NCI-H82 treated with DMSO at 0.1 percent for 48 hours (cell line): ENCODE data around the gene ATP5MG.
"Not testable (repeated sequence)": the region's sequence is repeated elsewhere in the genome, so short reads cannot be mapped to it uniquely, and the experiment has no call there.

ENCODE experiments used
- DNase-seq: peaks from one replicate; lab custom pipeline; 2025; ENCODE audit not compliant: unreplicated experiment; lab: John Stamatoyannopoulos, UW

Gene ATP5MG

DNA sequence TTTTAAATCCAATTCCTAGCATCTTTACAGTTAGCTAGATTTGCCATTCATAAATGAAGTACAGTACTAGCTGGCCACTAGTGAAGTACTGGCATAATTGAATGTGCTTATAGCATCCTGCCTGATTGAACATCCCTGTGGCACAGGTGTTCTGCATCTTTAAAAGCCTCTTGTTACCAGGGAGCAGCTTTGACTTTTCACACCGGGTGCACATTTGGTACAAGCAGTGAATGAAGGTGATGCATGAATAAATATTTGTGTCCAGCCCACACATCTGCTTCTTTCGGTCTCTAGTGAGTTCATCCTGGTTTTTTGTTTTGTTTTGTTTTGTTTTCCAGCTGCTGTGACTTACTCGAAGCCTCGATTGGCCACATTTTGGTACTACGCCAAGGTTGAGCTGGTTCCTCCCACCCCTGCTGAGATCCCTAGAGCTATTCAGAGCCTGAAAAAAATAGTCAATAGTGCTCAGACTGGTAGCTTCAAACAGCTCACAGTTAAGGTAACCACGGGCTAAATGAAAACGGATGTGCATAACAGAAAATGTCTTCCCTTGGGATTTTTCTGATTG, 5.3 kb downstream of the ATP5MG start:
- DNase-seq, result no peak

DNA sequence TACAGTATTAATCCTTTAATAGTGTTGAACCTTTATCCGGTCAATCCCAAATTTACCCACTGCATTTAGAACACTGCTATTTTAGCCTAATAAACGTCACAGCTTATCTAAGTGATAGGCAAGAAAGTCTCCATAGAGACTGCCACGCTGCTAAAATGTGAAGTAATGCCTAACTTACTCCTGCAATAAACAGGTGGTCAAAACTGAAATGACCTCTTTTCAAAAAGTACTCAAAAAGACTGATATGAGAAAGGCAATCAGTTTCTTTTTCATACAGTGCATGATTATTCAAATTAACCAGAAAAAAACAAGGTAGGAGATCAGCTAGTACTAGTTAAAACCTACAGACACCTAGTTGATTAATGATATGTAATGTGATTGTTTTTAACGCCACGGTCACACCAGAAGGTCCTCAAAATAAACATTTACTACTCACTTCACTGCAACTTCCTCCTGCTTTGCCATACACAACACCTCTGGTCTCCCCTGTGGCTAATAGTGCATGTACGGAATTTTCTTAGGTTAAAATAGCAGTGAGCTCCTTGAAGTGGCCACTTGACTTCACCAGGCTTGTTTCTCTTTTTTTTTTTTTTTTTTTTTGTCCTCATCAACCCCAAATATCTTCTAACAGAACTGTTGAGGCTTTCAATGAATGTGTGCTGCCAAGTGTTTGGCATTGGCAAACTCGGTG, 8.8 kb downstream of the ATP5MG start:
- DNase-seq, result no peak

DNA sequence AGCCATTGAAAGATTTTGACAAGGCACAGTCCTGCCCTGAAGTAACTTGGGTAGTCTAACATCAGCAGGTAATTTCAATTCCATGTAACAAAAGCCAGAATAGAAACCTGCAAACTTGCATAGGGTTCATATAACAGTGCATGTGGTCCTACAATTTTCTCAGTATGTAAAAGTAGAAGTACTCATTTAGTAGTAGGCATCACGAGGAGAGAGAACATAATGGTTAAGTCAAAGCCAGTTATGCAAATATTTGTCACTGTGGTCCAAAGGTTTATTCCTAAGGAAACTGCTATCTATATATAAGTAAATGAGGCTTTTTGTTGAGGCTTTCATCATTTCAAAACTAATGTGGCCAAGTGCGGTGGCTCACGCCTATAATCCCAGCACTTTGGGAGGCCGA, 10.1 kb downstream of the ATP5MG start:
- DNase-seq, result no peak

DNA sequence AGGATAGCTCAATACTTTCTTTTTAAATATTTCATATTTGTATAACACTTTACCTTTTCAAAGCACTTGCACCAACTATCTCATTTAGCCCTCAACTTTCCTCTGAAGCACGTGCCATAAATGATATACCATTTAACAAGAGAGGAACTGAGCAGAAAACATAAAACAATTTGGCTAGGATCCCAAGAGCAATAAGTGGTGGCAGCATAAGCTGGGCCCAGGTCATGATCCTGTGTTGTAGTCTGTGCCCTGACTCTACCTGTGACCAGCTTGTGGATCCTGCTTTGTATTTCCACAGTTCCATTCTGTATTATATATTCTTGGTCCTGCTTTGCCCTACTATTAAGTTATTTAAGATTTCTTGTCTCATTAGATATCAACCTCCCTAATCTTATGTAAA, 11.5 kb downstream of the ATP5MG start:
- DNase-seq, result no peak

DNA sequence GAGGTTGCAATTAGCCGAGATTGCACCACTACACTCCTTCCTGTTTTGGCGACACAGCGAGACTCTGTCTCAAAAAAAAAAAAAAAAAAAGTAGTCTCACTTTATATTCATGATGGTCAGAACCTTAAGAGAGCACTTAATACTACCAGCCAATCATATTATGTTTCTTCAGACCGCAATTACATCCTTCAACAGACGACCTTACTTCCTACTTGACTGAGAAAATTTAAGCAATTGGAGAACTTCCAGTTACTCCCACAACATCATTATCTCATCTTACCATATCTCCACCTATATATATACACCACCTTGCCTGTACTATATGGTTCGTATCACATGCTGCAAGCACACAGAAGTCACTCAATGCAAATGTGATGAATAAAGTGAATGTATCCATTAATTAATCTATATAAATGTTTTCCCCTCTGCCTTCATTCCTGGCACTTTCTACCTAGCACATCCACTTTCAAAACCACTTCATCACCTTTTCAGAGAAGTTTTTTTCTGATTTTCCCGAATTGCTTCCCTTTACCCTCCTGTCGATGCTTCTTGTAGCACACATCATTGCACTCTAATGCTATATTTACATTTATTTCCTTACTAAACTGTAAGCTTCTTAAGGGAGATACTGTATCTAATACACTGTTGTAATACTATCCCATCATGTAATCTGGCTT, 13.8 kb downstream of the ATP5MG start:
- DNase-seq, result no peak

DNA sequence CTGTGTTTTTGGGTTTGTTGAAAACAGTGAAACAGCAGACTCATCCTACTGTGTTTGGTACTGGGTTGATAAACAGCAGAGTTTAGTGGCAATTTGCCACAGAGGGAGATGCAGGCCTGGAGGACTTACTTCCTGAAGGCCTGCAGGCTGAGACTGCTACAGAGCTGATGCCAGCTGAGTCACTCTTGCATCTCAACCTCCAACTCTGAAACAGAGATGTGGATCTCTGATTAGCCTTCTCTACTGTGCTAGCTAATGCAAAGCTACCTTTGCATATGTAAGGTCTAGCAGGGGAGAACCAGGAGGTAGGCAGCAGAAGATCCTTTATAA, 14.3 kb downstream of the ATP5MG start:
- DNase-seq, result no peak

DNA sequence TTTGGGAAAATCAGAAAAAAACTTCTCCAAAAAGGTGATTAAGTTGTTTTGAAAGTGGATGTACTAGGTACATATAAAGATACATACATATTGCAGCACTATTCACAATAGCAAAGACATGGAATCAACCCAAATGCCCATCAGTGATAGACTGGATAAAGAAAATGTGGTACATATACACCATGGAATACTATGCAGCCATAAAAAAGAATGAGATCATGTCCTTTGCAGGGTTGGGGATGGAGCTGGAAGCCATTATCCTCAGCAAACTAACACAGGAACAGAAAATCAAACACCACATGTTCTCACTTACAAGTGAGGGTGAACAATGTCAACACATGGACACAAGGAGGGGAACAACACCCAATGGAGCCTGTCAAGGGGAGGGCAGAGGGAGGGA, 15.5 kb downstream of the ATP5MG start:
- DNase-seq, result not testable (repeated sequence)

DNA sequence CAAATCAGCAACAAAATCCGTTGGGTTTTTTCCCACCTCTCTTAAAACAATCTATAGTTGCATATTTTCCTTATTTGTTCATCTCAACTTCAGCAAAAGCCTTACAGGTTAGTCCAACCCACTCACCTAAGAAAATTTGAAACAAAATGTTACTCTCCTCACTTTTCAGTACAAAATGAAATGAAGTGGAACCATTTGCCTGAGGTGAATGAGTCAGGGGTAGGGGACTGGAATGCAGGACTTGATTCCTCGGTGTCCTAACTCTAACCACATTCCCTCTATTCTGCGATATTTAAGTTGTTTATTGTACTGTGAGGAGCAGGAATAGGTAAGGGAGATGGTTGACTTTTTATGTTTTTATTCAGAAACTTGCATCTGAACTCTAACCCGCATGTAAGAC, 16.4 kb downstream of the ATP5MG start:
- DNase-seq, result no peak

DNA sequence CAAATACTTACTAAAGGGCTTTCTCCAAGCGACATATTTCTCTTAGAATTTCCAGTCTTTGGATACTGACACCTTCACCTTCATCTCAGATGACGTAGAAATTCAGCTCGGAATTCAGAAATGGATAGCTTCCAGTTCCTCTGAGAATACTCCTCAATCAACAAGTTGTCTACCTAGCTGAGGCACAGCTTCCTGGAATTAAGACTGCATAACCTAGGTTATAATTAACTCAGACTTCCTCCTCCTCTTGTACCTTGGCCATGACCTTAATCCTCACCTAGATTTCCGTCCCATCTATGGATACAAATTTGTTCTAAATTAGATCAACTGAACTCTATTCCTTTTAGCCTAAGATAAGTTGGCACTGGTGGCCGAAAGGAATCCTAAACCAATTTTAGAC, 17.4 kb downstream of the ATP5MG start:
- no peak for DNase-seq

DNA sequence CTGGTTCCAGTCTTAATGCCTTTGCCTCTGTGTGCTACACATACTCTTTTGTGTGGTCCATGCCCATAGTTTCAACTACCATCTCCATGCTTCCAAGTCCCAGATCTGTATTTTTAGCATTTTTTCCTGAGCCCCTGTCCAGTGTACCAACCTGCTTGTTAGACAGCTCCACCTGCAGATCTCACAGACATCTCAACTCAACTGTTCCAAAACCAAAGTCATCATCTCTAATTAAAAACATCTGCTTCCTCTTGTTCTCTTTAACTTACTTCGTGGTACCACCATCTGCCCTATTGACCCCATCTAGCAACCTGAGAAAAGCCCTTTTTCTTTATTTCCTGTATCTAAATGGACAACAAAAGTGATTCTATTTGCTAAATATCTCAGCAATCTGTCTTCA, 26.3 kb downstream of the ATP5MG start:
- no peak for DNase-seq

DNA sequence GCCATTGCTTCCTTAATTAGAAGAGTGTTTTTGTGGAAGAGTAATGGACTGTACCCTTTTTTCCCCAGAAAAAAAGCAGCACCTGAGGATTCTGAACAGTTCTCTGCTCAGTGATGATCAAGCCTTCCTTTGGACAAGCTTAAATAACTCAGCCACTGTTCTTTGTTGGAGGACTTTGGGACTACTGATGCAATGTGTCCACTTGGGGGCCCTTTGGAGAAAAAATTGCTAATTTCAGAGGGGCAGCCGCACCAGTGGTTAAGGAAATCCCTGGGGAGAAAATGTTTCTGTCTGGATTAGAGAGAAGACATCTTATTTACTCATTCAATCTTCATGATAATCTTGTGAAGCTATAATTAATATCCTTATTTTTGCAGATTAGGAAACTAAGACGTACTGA, 29.6 kb downstream of the ATP5MG start:
- no peak for DNase-seq

DNA sequence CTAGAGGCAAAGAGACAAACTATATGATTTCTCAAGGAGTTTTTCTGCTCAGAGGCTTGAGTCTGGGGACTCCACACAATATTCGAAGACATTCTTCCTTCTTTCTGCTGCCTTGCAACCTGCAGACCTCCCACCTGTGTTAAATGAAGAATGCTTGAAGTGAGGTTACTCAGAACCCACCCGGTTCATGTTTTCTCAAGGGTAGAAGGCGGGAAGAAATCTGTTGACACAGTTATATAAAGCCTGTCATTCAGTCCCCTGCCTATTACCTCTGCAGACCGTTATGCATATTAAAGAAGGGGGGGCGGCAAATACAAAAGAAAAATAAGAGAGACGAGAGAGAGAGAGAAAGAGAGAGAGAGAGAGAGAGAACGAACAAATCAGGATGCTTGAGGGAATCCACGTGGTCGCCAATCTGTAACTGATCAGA, 32.7 kb downstream of the ATP5MG start:
- DNase-seq, result no peak

DNA sequence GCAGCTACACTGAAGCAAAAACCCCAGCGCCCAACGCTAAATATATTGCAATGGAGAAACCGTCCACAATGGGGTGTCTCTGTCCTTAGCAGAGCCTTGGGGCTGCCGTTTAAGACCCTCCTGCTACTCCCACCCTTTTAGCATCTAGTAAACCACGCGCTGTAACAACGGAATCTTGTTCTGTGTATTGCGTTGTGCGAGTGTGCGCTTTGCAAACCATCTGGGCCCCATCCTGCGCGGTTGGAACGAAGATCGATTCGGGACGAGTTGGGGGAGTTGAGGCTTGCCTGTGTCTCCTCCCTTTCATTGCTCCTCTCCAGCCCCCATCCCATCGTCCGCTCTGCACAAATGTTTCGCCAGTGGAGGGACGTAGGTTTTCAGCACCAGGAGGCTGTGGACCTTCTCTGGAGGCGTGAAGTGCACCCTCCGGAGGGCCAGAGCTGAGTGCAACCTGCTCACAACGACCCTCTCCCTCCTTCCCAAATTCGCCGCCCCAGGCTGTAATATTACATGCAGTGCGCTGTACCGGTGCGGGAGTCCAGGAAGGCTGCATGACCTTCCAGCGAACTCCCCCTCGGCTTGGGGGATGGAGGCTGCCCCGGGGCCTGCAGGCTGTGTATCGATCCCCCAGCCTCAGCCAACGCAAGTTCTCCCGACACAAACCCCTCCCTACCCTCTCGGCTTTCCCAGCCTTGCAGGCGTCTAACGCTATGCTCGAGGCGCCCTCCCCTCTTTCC, 33.3 kb downstream of the ATP5MG start:
- DNase-seq, result peak; percentile 56

DNA sequence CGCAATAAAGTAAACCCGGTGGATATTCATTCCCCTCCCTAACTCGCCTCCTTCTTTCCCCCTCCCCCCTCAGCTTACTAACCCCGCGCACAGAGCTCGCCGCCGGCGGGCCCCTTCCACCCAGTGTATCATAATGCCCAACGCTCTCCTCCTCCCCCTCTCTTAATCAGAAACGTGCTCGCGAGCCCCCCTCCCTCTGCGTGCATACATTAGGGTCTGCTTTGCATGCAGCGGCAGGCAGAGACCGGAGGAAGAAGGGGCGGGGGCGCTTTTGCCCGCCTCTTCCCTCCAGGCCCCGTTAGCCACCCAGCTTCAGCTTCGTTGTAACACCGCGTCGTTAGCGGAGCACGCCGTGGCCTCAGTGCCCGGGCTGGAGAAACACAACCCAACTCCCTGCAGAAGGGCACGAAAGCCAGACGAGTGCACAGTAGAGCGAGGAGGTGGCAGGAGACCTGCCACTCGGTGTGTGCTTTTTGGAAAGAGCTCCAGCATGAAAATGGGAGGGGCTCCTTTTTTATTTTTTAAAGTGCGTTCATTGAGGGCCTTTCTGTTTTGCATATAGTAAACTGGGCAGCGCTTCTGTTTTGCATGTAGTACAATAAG, 34.0 kb downstream of the ATP5MG start:
- DNase-seq, result peak; percentile 94

DNA sequence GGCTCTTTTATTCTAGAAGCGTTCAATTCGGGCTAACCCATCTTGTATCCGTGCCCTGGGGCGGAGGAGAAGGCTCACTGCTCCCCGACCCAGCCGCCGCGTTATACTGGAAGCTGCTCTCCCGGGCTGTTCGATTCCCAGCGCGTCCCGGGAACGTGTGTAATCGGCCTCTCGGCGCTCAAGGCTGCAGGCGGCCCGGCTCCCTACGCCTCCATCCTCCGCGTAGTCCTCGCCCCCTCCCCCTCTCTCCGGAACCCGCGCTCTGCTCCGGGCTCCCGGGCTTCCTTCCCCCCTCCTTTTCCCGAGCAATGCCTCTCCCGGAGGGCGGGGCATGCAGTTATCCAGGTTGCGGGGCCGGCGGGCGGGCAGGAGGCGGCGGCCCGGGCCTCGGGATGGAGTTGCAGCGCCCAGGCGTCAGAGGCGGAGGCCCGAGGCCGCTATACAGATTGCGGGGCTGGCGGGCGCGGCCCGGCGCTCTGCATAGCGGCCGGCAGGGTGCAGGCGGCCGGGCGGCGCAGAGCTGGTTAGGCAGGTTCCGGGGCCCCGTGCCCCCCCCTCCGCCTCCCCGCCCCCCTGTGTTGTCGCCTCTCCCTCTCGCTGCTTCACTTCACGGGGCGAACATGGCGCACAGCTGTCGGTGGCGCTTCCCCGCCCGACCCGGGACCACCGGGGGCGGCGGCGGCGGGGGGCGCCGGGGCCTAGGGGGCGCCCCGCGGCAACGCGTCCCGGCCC, 34.7 kb downstream of the ATP5MG start, which contains the start of gene KMT2A:
Gene KMT2A, plus strand, starts transcription at position 600 of the 732 bp plus-strand sequence. Its CDS starts 21 bp downstream, at position 621.
- DNase-seq, result peak; percentile 84

DNA sequence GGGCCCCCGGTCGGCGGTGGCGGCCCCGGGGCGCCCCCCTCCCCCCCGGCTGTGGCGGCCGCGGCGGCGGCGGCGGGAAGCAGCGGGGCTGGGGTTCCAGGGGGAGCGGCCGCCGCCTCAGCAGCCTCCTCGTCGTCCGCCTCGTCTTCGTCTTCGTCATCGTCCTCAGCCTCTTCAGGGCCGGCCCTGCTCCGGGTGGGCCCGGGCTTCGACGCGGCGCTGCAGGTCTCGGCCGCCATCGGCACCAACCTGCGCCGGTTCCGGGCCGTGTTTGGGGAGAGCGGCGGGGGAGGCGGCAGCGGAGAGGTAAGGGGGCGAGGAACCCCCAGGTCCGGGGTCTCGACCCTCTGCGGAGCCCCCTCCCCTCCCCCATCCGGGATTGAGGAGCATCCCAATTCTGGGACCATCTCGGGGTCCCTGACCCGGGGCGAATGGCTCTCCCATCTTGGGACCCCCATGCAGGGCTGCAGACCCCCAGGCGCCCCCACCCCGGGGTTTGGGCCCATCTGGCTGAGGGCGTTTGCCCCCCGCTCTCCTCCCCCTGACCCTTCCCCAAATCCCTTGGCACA, 35.3 kb downstream of the ATP5MG start:
- no peak for DNase-seq

DNA sequence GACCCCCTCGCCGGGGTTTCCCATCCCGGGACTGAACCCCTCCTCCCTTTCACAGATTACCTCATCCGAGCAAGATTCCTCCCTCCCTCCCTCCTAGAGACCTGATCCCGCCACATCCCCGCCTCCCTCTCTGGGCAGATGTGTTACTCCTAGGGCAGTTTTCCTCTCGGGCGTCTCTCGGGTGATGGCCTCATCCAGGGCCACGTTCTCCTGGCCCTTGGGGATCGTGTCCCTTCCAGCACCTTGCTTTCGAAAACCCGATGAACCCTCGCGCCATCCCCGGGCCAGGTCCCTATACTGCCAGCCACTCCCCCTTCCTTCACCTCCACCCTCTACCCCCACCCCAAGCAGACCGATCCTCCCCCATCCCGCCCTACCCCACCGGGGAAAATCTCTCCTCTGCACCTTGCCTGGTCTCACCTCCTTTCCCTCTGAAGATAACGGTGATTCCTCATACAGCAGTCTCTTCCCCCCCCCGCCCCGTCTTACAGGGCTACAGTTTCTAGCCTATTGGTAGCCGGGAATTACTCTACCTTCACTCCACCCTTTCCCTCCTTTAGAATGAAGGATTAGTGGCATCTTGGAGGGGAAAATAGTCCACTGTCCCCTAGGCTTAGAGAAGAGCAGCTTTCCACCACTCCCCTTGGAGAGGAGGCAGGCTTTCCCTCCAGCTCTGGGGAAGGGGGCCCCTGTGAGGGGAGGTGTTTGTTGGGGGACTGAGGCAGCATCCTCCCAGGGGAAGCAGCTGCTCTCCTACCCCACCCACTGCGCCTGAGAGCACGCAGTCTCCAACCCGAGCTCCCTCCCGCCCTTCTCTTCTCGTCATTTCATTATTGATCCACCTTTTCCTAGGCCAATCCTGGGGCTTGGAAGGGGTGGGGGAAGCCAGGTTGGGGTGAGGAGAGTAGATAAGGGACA, 36.1 kb downstream of the ATP5MG start:
- peak; percentile 15 for DNase-seq

DNA sequence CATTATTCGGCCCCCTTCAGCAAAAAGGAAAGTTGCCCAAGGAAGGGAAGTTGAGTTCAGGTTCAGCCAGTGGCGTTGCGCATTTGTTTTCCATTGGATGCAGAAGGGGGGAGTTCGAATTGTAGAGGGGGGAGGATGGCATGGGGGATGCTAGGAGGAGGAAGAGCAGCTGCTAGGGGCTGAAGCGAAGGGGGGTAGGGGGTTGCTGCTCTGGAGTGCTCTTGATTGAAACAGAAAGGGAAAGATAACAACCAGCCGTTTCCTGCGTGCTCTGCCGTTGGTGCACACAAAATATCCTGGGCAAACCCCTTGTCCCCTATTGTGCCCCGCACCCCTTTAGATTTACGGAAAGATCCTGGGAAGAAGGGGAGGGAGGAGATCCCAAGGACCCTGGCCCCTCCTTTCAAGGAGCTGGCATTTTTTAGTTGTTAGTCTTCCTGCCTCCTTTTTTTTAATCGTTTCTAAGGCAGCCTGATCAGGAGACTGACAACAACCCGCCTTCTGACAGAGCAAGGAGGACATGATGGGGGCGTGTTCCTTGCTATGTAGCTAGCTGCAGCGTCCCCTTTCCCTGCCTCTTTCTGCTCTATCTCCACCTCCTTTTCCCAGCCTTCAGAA, 37.0 kb downstream of the ATP5MG start:
- DNase-seq, result no peak

DNA sequence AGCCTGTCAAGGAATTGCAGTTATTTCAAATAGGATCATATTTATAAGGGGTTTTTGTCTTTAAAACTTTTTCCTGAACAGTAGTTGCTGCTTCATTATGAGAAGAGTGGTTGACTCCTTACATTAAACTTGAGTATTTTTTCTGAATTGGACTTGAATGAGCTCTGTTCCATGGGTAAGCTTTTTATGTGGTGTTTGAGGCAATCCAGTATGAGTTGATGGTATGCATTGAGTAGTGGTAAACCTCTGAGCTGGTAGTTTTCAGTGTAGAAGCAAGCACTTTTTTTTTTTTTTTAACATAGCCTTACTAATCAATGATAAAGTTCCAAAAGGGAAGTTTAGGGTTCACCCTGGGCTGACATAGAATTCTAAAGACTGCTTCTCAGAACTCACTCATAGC, 38.2 kb downstream of the ATP5MG start:
- DNase-seq, result no peak
